Liver (tissue), 9 donors: ENCODE data around the gene NLGN1. TPM values are rescaled to one million over a fixed set of nuclear protein-coding genes. Genes with fewer than 3 reads are reported as not detected.

Experiments used
- DNase-seq: peaks from one replicate; pipeline ENCODE4 v3.0.0-alpha.2; 2017; ENCODE audit warnings: low spot score
- H3K27ac ChIP-seq, 2 donors: one replicate each; pipeline ENCODE4 v1.7.0; 2013; ENCODE audit warnings: inconsistent platforms in 2 of 2, low read length in 2 of 2, control low read depth in 1 of 2, low read depth in 1 of 2, mild to moderate bottlenecking in 1 of 2
- H3K27me3 ChIP-seq, 4 donors: one replicate each; pipeline versions ENCODE4 v1.6.1 to v1.7.0; 2013; ENCODE audit warnings: low read length in 3 of 4, inconsistent platforms in 1 of 4, mild to moderate bottlenecking in 1 of 4, moderate library complexity in 1 of 4; ENCODE audit not compliant: control insufficient read depth in 4 of 4, insufficient read depth in 4 of 4
- H3K36me3 ChIP-seq, 4 donors: one replicate each; pipeline versions ENCODE4 v1.6.1 to v1.7.0; 2013; ENCODE audit warnings: low read length in 3 of 4, mild to moderate bottlenecking in 3 of 4, low read depth in 1 of 4, moderate library complexity in 1 of 4; ENCODE audit not compliant: control insufficient read depth in 4 of 4, insufficient read depth in 3 of 4
- H3K4me1 ChIP-seq, 4 donors: one replicate each; pipeline versions ENCODE4 v1.6.1 to v1.7.0; 2013; ENCODE audit warnings: low read length in 3 of 4, mild to moderate bottlenecking in 3 of 4, moderate library complexity in 1 of 4; ENCODE audit not compliant: control insufficient read depth in 4 of 4, insufficient read depth in 4 of 4
- H3K4me3 ChIP-seq, 3 donors: one replicate each; pipeline versions ENCODE4 v1.6.1 to v1.7.0; 2013; ENCODE audit warnings: low read length in 3 of 3, control low read depth in 1 of 3, low read depth in 1 of 3, mild to moderate bottlenecking in 1 of 3
- H3K9ac ChIP-seq, 2 donors: one replicate each; pipeline ENCODE4 v1.7.0; 2013; ENCODE audit warnings: low read length in 2 of 2, mild to moderate bottlenecking in 2 of 2, moderate library complexity in 2 of 2, control low read depth in 1 of 2, low read depth in 1 of 2
- H3K9me3 ChIP-seq, 4 donors: one replicate each; pipeline versions ENCODE4 v1.6.1 to v1.7.0; 2013; ENCODE audit warnings: low read length in 3 of 4; ENCODE audit not compliant: control insufficient read depth in 4 of 4
- ATF3 ChIP-seq: IDR thresholded peaks from 2 replicates; pipeline ENCODE4 v1.6.1; 2016; ENCODE audit warnings: antibody characterized with exemption
- CTCF ChIP-seq: fragments of 150-350 bp; IDR thresholded peaks from 2 replicates; pipeline ENCODE4 v1.5.1; 2017; ENCODE audit warnings: improper control_type of control experiment, low read depth, low read length; ENCODE audit not compliant: missing input control
- EGR1 ChIP-seq, 2 donors: IDR thresholded peaks; 2 replicates each; pipeline ENCODE4 v1.6.1; 2016 to 2018; ENCODE audit warnings: antibody characterized with exemption in 2 of 2, low read depth in 2 of 2
- FOXA1 ChIP-seq: IDR thresholded peaks from 2 replicates; pipeline ENCODE4 v1.6.1; 2016; ENCODE audit warnings: antibody characterized with exemption
- FOXA2 ChIP-seq: IDR thresholded peaks from 2 replicates; pipeline ENCODE4 v1.6.1; 2016; ENCODE audit warnings: antibody characterized with exemption
- GABPA ChIP-seq, 2 donors: IDR thresholded peaks in 1 of 2; conservative IDR thresholded peaks in 1 of 2; 2 replicates each; pipeline ENCODE4 v1.6.1; 2016; ENCODE audit warnings: antibody characterized with exemption in 2 of 2, mild to moderate bottlenecking in 1 of 2, moderate library complexity in 1 of 2
- HNF4A ChIP-seq, 2 donors: conservative IDR thresholded peaks; 2 replicates each; pipeline ENCODE4 v1.6.1; 2016; ENCODE audit warnings: antibody characterized with exemption in 2 of 2, mild to moderate bottlenecking in 2 of 2
- HNF4G ChIP-seq: IDR thresholded peaks from 2 replicates; pipeline ENCODE4 v1.6.1; 2016; ENCODE audit warnings: antibody characterized with exemption
- JUND ChIP-seq, 2 donors: IDR thresholded peaks; 2 replicates each; pipeline ENCODE4 v1.6.1; 2016; ENCODE audit warnings: antibody characterized with exemption in 2 of 2
- NR2F2 ChIP-seq: IDR thresholded peaks from 2 replicates; pipeline ENCODE4 v1.6.1; 2016; ENCODE audit warnings: antibody characterized with exemption
- RAD21 ChIP-seq, 2 donors: IDR thresholded peaks; 2 replicates each; pipeline ENCODE4 v1.6.1; 2016; ENCODE audit warnings: antibody characterized with exemption in 2 of 2, mild to moderate bottlenecking in 2 of 2
- RXRA ChIP-seq, 2 donors: IDR thresholded peaks; 2 replicates each; pipeline ENCODE4 v1.6.1; 2017 to 2018; ENCODE audit warnings: antibody characterized with exemption in 2 of 2, mild to moderate bottlenecking in 1 of 2
- SP1 ChIP-seq: IDR thresholded peaks from 2 replicates; pipeline ENCODE4 v1.6.1; 2018; ENCODE audit warnings: antibody characterized with exemption, mild to moderate bottlenecking
- TAF1 ChIP-seq: conservative IDR thresholded peaks from 2 replicates; pipeline ENCODE4 v1.6.1; 2016; ENCODE audit warnings: antibody characterized with exemption, mild to moderate bottlenecking
- YY1 ChIP-seq: IDR thresholded peaks from 2 replicates; pipeline ENCODE4 v1.6.1; 2016; ENCODE audit warnings: antibody characterized with exemption, mild to moderate bottlenecking
- ZBTB33 ChIP-seq: IDR thresholded peaks from 2 replicates; pipeline ENCODE4 v1.6.1; 2016; ENCODE audit warnings: antibody characterized with exemption
- WGBS: extraction: QIAGEN DNeasy Blood & Tissue Kit; methylation state at CpG from one replicate; pipeline ENCODE4 v1.1.7; 2013; 5-methylcytosine and 5-hydroxymethylcytosine counted together
- polyA plus RNA-seq, 2 donors: library from polyadenylated mRNA; stranded (reverse) in 1 of 2; unstranded in 1 of 2; fragments of 200-250 nt in 1 of 2; fragments of >200 nt in 1 of 2; fragmentation: Nextera tagmentation in 1 of 2; extraction: Ambion mirVana in 1 of 2; gene quantifications; one replicate each; pipeline versions ENCODE4 v1.2.1 to v1.2.3, GENCODE V29; 2013 to 2015
- total RNA-seq, 2 donors: library from RNA; depleted of rRNA; stranded (reverse); fragments of >200 nt; gene quantifications; one replicate each; pipeline ENCODE4 v1.2.3, GENCODE V29; 2014
- TF ChIP-seq, protein P1 (sequence below): IDR thresholded peaks from 2 replicates; pipeline ENCODE4 v1.6.1; 2016; ENCODE audit warnings: antibody characterized with exemption
- TF ChIP-seq, protein P2 (sequence below): IDR thresholded peaks from 2 replicates; pipeline ENCODE4 v1.6.1; 2016; ENCODE audit warnings: antibody characterized with exemption, mild to moderate bottlenecking
- donor health status: healthy.
- donor health status: healthy.
- donor health status: healthy.
- donor health status: healthy.
- donor health status: healthy.

The NLGN1 gene
- total and polyA plus RNA-seq, 4 donors, result 0.02 to 0.67 (median 0.37) TPM; not detected in 1

DNA sequence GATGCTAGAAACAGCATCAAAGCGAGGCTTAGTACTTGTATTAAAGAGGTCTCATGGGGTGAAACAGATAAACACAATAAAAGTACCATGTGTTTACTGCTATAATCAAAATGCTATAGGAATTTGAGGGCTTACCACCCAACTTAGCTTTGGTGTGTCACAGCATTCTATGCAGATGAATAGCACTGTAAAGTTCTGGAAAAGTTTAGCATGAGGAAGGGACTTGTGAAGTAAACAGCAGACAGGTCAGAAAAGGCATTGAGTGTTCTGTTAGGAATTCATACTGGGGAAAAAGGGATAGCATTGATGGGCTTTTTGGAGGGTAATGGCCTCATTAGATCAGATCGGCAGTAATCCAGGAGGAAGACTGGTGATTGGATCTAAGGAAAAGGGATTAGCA, 505.3 kb downstream of the NLGN1 start:
- Histone ChIP-seq H3K27me3 (no peaks in the 10 kb centered on the region), H3K36me3 (no peaks in the 10 kb centered on the region), H3K9me3 (no peaks in the 10 kb centered on the region), H3K27ac (no peak overlapping the region), H3K4me3 (no peak overlapping the region), H3K4me1 (no peaks in the 10 kb centered on the region), H3K9ac (no peak overlapping the region)
- WGBS, result 72% methylated on average over 2 of the region's 2 CpGs
- no peak for DNase-seq
- TF ChIP-seq FOXA2, result no peak
- TF ChIP-seq, protein P1, sequence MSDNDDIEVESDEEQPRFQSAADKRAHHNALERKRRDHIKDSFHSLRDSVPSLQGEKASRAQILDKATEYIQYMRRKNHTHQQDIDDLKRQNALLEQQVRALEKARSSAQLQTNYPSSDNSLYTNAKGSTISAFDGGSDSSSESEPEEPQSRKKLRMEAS, result no peak
- TF ChIP-seq CTCF, result no peak
- TF ChIP-seq RAD21 (IDR thresholded peaks at IDR 0.05), result no peak
- no peak for TF ChIP-seq JUND (IDR thresholded peaks at IDR 0.05)

- H3K9ac ChIP-seq, result no peak overlapping the region
- WGBS, result 59% methylated on average over 1 of the region's 1 CpG
- TF ChIP-seq, protein P2, sequence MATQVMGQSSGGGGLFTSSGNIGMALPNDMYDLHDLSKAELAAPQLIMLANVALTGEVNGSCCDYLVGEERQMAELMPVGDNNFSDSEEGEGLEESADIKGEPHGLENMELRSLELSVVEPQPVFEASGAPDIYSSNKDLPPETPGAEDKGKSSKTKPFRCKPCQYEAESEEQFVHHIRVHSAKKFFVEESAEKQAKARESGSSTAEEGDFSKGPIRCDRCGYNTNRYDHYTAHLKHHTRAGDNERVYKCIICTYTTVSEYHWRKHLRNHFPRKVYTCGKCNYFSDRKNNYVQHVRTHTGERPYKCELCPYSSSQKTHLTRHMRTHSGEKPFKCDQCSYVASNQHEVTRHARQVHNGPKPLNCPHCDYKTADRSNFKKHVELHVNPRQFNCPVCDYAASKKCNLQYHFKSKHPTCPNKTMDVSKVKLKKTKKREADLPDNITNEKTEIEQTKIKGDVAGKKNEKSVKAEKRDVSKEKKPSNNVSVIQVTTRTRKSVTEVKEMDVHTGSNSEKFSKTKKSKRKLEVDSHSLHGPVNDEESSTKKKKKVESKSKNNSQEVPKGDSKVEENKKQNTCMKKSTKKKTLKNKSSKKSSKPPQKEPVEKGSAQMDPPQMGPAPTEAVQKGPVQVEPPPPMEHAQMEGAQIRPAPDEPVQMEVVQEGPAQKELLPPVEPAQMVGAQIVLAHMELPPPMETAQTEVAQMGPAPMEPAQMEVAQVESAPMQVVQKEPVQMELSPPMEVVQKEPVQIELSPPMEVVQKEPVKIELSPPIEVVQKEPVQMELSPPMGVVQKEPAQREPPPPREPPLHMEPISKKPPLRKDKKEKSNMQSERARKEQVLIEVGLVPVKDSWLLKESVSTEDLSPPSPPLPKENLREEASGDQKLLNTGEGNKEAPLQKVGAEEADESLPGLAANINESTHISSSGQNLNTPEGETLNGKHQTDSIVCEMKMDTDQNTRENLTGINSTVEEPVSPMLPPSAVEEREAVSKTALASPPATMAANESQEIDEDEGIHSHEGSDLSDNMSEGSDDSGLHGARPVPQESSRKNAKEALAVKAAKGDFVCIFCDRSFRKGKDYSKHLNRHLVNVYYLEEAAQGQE, result no peak
- TF ChIP-seq ATF3 (no peak), RXRA (IDR thresholded peaks at IDR 0.05) (no peak), NR2F2 (no peak), EGR1 (IDR thresholded peaks at IDR 0.05; ENCODE audit: low read depth in 2 of 2) (no peak), HNF4G (no peak), JUND (IDR thresholded peaks at IDR 0.05) (no peak), CTCF (no peak), RAD21 (IDR thresholded peaks at IDR 0.05) (no peak), TAF1 (no peak), ZBTB33 (no peak), HNF4A (conservative IDR thresholded peaks at IDR 0.05) (no peak), FOXA1 (no peak), YY1 (no peak), FOXA2 (no peak), SP1 (no peak), GABPA (IDR thresholded peaks at IDR 0.05 in 1 of 2, conservative IDR thresholded peaks at IDR 0.05 in 1 of 2) (no peak)
- TF ChIP-seq, protein P1, result no peak
Measured at GRCh38 chr3:173905381-173905780, 507.8 kb downstream of the NLGN1 start.

More at GRCh38 chr3:173905381-173905780, 507.8 kb downstream of the NLGN1 start:
- no peaks in the 10 kb centered on the region for H3K36me3 ChIP-seq
- DNase-seq, result no peak
- no peaks in the 10 kb centered on the region for H3K27me3 ChIP-seq
- H3K9me3 ChIP-seq, result no peaks in the 10 kb centered on the region
- no peak overlapping the region for H3K4me3 ChIP-seq
- H3K4me1 ChIP-seq, result no peaks in the 10 kb centered on the region
- H3K27ac ChIP-seq, result no peak overlapping the region
